ENCODE data around the gene BRINP3. TPM values are rescaled to one million over a fixed set of nuclear protein-coding genes. Genes with fewer than 3 reads are reported as not detected.

Gene BRINP3
- total and polyA plus RNA-seq, 2 donors (not counting 3 experiments of a cell fraction or from before 2014, with no cell fraction given), result not detected

GRCh38 chr1:190102757-190103326, 374.8 kb downstream of the BRINP3 start:
- no peaks in the 10 kb centered on the region for H3K79me2 ChIP-seq (ENCODE audit: control insufficient read depth, insufficient read depth, low read length)
- DNase-seq (ENCODE audit: low read depth, low spot score) (no peak), FAIRE-seq (no peak)
- BruUV-seq (replicated peaks), result no TSS peak
- no peaks in the 10 kb centered on the region for H4K20me1 ChIP-seq (replicated peaks; ENCODE audit: control insufficient read depth, extremely low read depth, insufficient read depth, low read length)
- no peaks in the 10 kb centered on the region for H3K9me3 ChIP-seq (replicated peaks; ENCODE audit: control insufficient read depth, insufficient read depth, low read length)
- no peak overlapping the region for H2AFZ ChIP-seq (ENCODE audit: low read depth, low read length)
- ChIA-PET POLR2A (no interaction called here), CTCF (no interaction called here)
- no peaks in the 10 kb centered on the region for H3K4me1 ChIP-seq (ENCODE audit: control insufficient read depth, extremely low read depth, insufficient read depth, low read length)
- no peaks in the 10 kb centered on the region for H3K36me3 ChIP-seq (ENCODE audit: control insufficient read depth in 2 of 2, extremely low read depth in 1 of 2, insufficient read depth in 2 of 2, low read length in 2 of 2)
- dilution Hi-C loops (cut with MboI; ENCODE audit: extremely low pct_ligation_motif_present, low sequenced_read_pairs) (no loop called here), intact Hi-C loops (cut with micrococcal nuclease) (no loop called here)
- H3K27ac ChIP-seq (ENCODE audit: insufficient read depth, low read depth, low read length), result no peak overlapping the region
- H3K4me2 ChIP-seq (ENCODE audit: insufficient read depth, low read length), result no peak overlapping the region
- no peak for TF ChIP-seq GATA2 (IDR thresholded peaks at IDR 0.05; ENCODE audit: insufficient read depth, insufficient read length, low read depth, low read length)
- TF ChIP-seq POLR2A (IDR thresholded peaks at IDR 0.05; ENCODE audit: low read depth, low read length), result no peak
- no peak for TF ChIP-seq MAX (IDR thresholded peaks at IDR 0.05; ENCODE audit: insufficient read depth, insufficient read length)
- TF ChIP-seq JUN (IDR thresholded peaks at IDR 0.05; ENCODE audit: borderline replicate concordance, insufficient read depth, insufficient read length, low read depth), result no peak
- no peak overlapping the region for H3K9ac ChIP-seq (replicated peaks; ENCODE audit: extremely low read depth, insufficient read depth, low read length)
- no peak overlapping the region for H3K4me3 ChIP-seq (replicated peaks in 1 of 3; ENCODE audit: insufficient read depth in 1 of 3, low read depth in 1 of 3, low read length in 3 of 3)
- no peaks in the 10 kb centered on the region for H3K27me3 ChIP-seq (ENCODE audit: control insufficient read depth in 2 of 2, insufficient read depth in 2 of 2, low read length in 2 of 2)
- no peaks in the 10 kb centered on the region for H3K9me1 ChIP-seq (replicated peaks; ENCODE audit: control insufficient read depth, extremely low read depth, insufficient read depth, low read length)

DNA sequence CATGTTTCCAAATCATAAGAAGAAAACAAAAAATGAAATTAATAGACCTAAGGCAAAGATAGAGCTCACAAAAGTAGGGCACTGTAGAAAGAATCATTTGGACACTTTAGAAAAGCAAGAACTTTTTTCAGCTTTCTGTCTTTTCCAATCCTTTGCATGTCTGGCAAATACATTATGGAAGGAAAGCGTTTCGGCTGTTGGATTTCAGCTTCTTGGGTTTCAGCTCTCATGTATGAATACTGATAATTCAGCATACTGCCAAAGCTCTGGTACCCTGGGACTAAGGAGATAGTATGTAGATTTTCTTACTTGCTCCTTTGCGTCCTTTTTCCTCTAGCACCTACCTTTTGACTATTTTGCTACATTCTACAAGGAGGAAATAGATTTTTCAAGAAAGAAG, 375.9 kb downstream of the BRINP3 start:
- Histone ChIP-seq H4K20me1 (replicated peaks; ENCODE audit: control insufficient read depth, extremely low read depth, insufficient read depth, low read length) (no peaks in the 10 kb centered on the region), H3K79me2 (ENCODE audit: control insufficient read depth, insufficient read depth, low read length) (no peaks in the 10 kb centered on the region), H3K4me1 (ENCODE audit: control insufficient read depth, extremely low read depth, insufficient read depth, low read length) (no peaks in the 10 kb centered on the region), H3K9me3 (replicated peaks; ENCODE audit: control insufficient read depth, insufficient read depth, low read length) (no peaks in the 10 kb centered on the region), H3K4me3 (replicated peaks in 1 of 3; ENCODE audit: insufficient read depth in 1 of 3, low read depth in 1 of 3, low read length in 3 of 3) (no peak overlapping the region), H3K9me1 (replicated peaks; ENCODE audit: control insufficient read depth, extremely low read depth, insufficient read depth, low read length) (no peaks in the 10 kb centered on the region), H3K9ac (replicated peaks; ENCODE audit: extremely low read depth, insufficient read depth, low read length) (no peak overlapping the region), H3K4me2 (ENCODE audit: insufficient read depth, low read length) (no peak overlapping the region), H3K27me3 (ENCODE audit: control insufficient read depth in 2 of 2, insufficient read depth in 2 of 2, low read length in 2 of 2) (no peaks in the 10 kb centered on the region), H3K27ac (ENCODE audit: insufficient read depth, low read depth, low read length) (no peak overlapping the region), H3K36me3 (ENCODE audit: control insufficient read depth in 2 of 2, extremely low read depth in 1 of 2, insufficient read depth in 2 of 2, low read length in 2 of 2) (no peaks in the 10 kb centered on the region), H2AFZ (ENCODE audit: low read depth, low read length) (no peak overlapping the region)
- intact Hi-C loops (cut with micrococcal nuclease) (no loop called here), dilution Hi-C loops (cut with MboI; ENCODE audit: extremely low pct_ligation_motif_present, low sequenced_read_pairs) (no loop called here)
- BruUV-seq (replicated peaks), result no TSS peak
- ChIA-PET CTCF (interaction anchor here (0.6 kb wide), 1 partner anchor 10 kb away, joined by 3 read pairs; no protein-coding TSS in a partner anchor), POLR2A (no interaction called here)
- FAIRE-seq, result no peak
- DNase-seq (ENCODE audit: low read depth, low spot score), result no peak
- TF ChIP-seq MAX (IDR thresholded peaks at IDR 0.05; ENCODE audit: insufficient read depth, insufficient read length) (no peak), MYC (IDR thresholded peaks at IDR 0.05; ENCODE audit: low read depth, low read length) (no peak), CTCF (IDR thresholded peaks at IDR 0.05; ENCODE audit: extremely low read depth in 1 of 2, insufficient read depth in 1 of 2, low read depth in 1 of 2, low read length in 2 of 2) (no peak), EZH2 (IDR thresholded peaks at IDR 0.05; ENCODE audit: borderline replicate concordance, low read depth, low read length, severe bottlenecking) (no peak), GATA2 (IDR thresholded peaks at IDR 0.05; ENCODE audit: insufficient read depth, insufficient read length, low read depth, low read length) (no peak), POLR2AphosphoS5 (IDR thresholded peaks at IDR 0.05; ENCODE audit: insufficient read depth, low read depth, low read length) (no peak)

Measured in endothelial cell of umbilical vein (primary cell).